ENCODE data around the gene CPPED1.

- no peak for TF ChIP-seq CTCF (conservative IDR thresholded peaks at IDR 0.05 in 1 of 2, IDR thresholded peaks at IDR 0.05 in 1 of 2; ENCODE audit: low read depth in 1 of 2, low read length in 2 of 2)
- no peak for TF ChIP-seq EZH2 (IDR thresholded peaks at IDR 0.05; ENCODE audit: low read length, missing control alignments)
Measured at GRCh38 chr16:12625716-12626115, 178.0 kb downstream of the CPPED1 start.

Data from fibroblast of lung (primary cell).